SK-N-SH (cell line): ENCODE results near the gene AUTS2. TPM values are rescaled to one million over a fixed set of nuclear protein-coding genes. Genes with fewer than 3 reads are reported as not detected.

Experiments used
- CTCF ChIA-PET: fragments of 300-600, 350-600 bp; formaldehyde crosslinking; extraction: SDS; loops from one replicate; lab custom pipeline; 2021; lab: Yijun Ruan, JAX
- POLR2A ChIA-PET: fragments of 350-600 bp; sonication (Branson Sonifier 250); formaldehyde crosslinking; extraction: SDS; loops from one replicate; lab custom pipeline; 2020; ENCODE audit warnings: antibody characterized with exemption, inconsistent platforms; lab: Yijun Ruan, JAX
- DNase-seq: peaks from one replicate; pipeline ENCODE4 v3.0.0; 2012
- H2AFZ ChIP-seq: fragments of 200-600 bp; sonication (generic); 2 replicates; pipeline ENCODE4 v1.8.1; 2016; ENCODE audit warnings: antibody characterized with exemption, mild to moderate bottlenecking, low read depth
- H3F3A ChIP-seq: fragments of 200-600 bp; sonication (generic); replicated peaks from 2 replicates; pipeline ENCODE3; 2016; ENCODE audit warnings: antibody characterized with exemption, mild to moderate bottlenecking; ENCODE audit not compliant: insufficient read depth
- H3K27ac ChIP-seq, 2 experiments: fragments of 200-500 bp in 1 of 2; fragments of 200-600 bp in 1 of 2; sonication (Bioruptor generic) in 1 of 2; sonication (generic), shearing (Covaris generic) in 1 of 2; 2 replicates each; pipeline versions ENCODE4 v1.5.1 to v1.6.1; 2014 to 2016; ENCODE audit warnings: low read depth in 2 of 2, inconsistent platforms in 1 of 2, low read length in 1 of 2, mild to moderate bottlenecking in 1 of 2, mixed read lengths in 1 of 2
- H3K27me3 ChIP-seq: fragments of 200-600 bp; sonication (generic), shearing (Covaris generic); 2 replicates; pipeline ENCODE4 v1.6.1; 2016; ENCODE audit warnings: mixed run types; ENCODE audit not compliant: insufficient read depth
- H3K36me3 ChIP-seq, 2 experiments: fragments of 200-500 bp in 1 of 2; fragments of 200-600 bp in 1 of 2; sonication (Bioruptor generic) in 1 of 2; sonication (generic) in 1 of 2; replicated peaks in 1 of 2; 2 replicates each; pipeline versions ENCODE3 to v1.5.1; 2014 to 2016; ENCODE audit warnings: low read length in 1 of 2, mild to moderate bottlenecking in 1 of 2; ENCODE audit not compliant: insufficient read depth in 2 of 2, control insufficient read depth in 1 of 2
- H3K4me1 ChIP-seq, 2 experiments: fragments of 200-500 bp in 1 of 2; fragments of 200-600 bp in 1 of 2; sonication (Bioruptor generic) in 1 of 2; sonication (generic), shearing (Covaris generic) in 1 of 2; 2 replicates each; pipeline versions ENCODE4 v1.5.1 to v1.6.1; 2014 to 2016; ENCODE audit warnings: low read depth in 1 of 2, low read length in 1 of 2, mixed run types in 1 of 2; ENCODE audit not compliant: insufficient read depth in 2 of 2, control insufficient read depth in 1 of 2
- H3K4me2 ChIP-seq: fragments of 200-600 bp; sonication (generic), shearing (Covaris generic); 2 replicates; pipeline ENCODE4 v1.6.1; 2017; ENCODE audit warnings: mixed run types
- H3K4me3 ChIP-seq, 2 experiments: fragments of 200-500 bp in 1 of 2; fragments of 200-600 bp in 1 of 2; sonication (Bioruptor generic) in 1 of 2; sonication (generic), shearing (Covaris generic) in 1 of 2; 2 replicates each; pipeline versions ENCODE4 v1.5.1 to v1.8.1; 2014 to 2016; ENCODE audit warnings: low read depth in 2 of 2, inconsistent platforms in 1 of 2, low read length in 1 of 2, mild to moderate bottlenecking in 1 of 2, mixed read lengths in 1 of 2, moderate library complexity in 1 of 2
- H3K79me2 ChIP-seq: fragments of 200-600 bp; sonication (generic); 2 replicates; pipeline ENCODE4 v1.8.1; 2017; ENCODE audit warnings: mild to moderate bottlenecking; ENCODE audit not compliant: insufficient read depth
- H3K9ac ChIP-seq: fragments of 200-600 bp; sonication (generic); 2 replicates; pipeline ENCODE4 v1.6.1; 2017; ENCODE audit warnings: mixed run types
- H3K9me2 ChIP-seq: fragments of 200-600 bp; sonication (generic); 2 replicates; pipeline ENCODE4 v1.6.1; 2017; ENCODE audit warnings: mixed run types
- H3K9me3 ChIP-seq: fragments of 200-600 bp; sonication (generic); 2 replicates; pipeline ENCODE4 v1.6.1; 2017; ENCODE audit warnings: mixed run types, mild to moderate bottlenecking, moderate library complexity
- H4K20me1 ChIP-seq: fragments of 200-600 bp; sonication (generic); 2 replicates; pipeline ENCODE4 v1.6.1; 2017; ENCODE audit warnings: mild to moderate bottlenecking, mixed run types; ENCODE audit not compliant: insufficient read depth
- ELF1 ChIP-seq: IDR thresholded peaks from 2 replicates; pipeline ENCODE4 v1.4.0; 2012
- EP300 ChIP-seq, 2 experiments: IDR thresholded peaks; 2 replicates each; pipeline versions ENCODE4 v1.4.0 to v1.6.1; 2012; ENCODE audit warnings: borderline replicate concordance in 1 of 2, low read depth in 1 of 2, low read length in 1 of 2
- FOSL2 ChIP-seq: IDR thresholded peaks from 2 replicates; pipeline ENCODE4 v1.4.0; 2012; ENCODE audit warnings: low read depth, mild to moderate bottlenecking, moderate library complexity, borderline replicate concordance
- GABPA ChIP-seq: IDR thresholded peaks from 2 replicates; pipeline ENCODE4 v1.4.0; 2012; ENCODE audit warnings: low read depth, mild to moderate bottlenecking
- GATA2 ChIP-seq: sonication (generic); formaldehyde crosslinking; IDR thresholded peaks from 2 replicates; pipeline ENCODE4 v1.5.0; 2020; ENCODE audit warnings: mild to moderate bottlenecking, missing genetic modification reagents
- MXI1 ChIP-seq: IDR thresholded peaks from 2 replicates; pipeline ENCODE4 v1.6.1; 2012; ENCODE audit warnings: mild to moderate bottlenecking, low read depth, low read length, improper control_type of control experiment
- NFIC ChIP-seq: IDR thresholded peaks from 2 replicates; pipeline ENCODE4 v1.4.0; 2012; ENCODE audit warnings: borderline replicate concordance
- POLR2AphosphoS5 ChIP-seq: IDR thresholded peaks from 2 replicates; pipeline ENCODE4 v1.6.1; 2012; ENCODE audit warnings: low read depth, low read length
- RAD21 ChIP-seq: IDR thresholded peaks from 2 replicates; pipeline ENCODE4 v1.6.1; 2012; ENCODE audit warnings: mild to moderate bottlenecking, low read length
- RCOR1 ChIP-seq: fragments of 150-350 bp; IDR thresholded peaks from 2 replicates; pipeline ENCODE4 v1.6.1; 2017; ENCODE audit warnings: antibody characterized with exemption, low read length
- RXRA ChIP-seq: IDR thresholded peaks from 2 replicates; pipeline ENCODE4 v1.4.0; 2012; ENCODE audit warnings: low read depth, mild to moderate bottlenecking, borderline replicate concordance
- WGBS: methylation state at CpG from one replicate; pipeline ENCODE4 v1.1.6; 2017; ENCODE audit warnings: low lambda C conversion rate; 5-methylcytosine and 5-hydroxymethylcytosine counted together
- polyA plus RNA-seq, 3 experiments: library from polyadenylated mRNA; depleted of rRNA; stranded (reverse); fragments of >200 nt; gene quantifications; 2 replicates each; pipeline ENCODE4 v1.2.3, GENCODE V29; 2012
- TF ChIP-seq, protein P1 (sequence below): fragments of 150-350 bp; IDR thresholded peaks from 2 replicates; pipeline ENCODE4 v1.6.1; 2017; ENCODE audit warnings: antibody characterized with exemption, low read length, low read depth, borderline replicate concordance

The AUTS2 gene
- polyA plus RNA-seq, 1 of the 3 experiments (the other 2 are of a cell fraction) = 15.6 TPM

DNA sequence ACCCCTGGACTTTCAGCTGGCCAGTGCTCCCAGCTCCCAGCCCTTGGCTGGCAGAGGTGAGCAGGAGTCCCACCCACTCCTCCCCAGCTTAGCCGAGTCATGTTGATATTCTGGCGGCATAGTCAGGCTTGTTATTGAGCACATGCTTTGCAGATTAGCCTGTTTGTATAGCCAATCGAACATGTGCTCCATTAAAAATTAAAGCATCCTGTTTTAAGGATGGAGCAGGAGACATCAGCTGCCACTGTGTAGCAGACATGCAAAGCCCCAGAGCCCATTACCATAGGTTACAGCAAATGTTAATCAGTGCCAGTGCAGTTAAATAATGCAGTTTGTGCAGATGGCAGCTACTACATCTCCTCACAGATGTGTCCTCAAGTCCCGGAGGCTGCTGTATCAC lies 959.1 kb downstream of the AUTS2 start:
- H3K9ac ChIP-seq = no peak overlapping the region
- H3K36me3 ChIP-seq = no peaks in the 10 kb centered on the region
- no peaks in the 10 kb centered on the region for H3K9me3 ChIP-seq
- H3K27me3 ChIP-seq = no peaks in the 10 kb centered on the region
- no peak overlapping the region for H2AFZ ChIP-seq
- H3K4me3 ChIP-seq = no peak overlapping the region
- no peak overlapping the region for H3K4me2 ChIP-seq
- H4K20me1 ChIP-seq = no peaks in the 10 kb centered on the region
- no peaks in the 10 kb centered on the region for H3K79me2 ChIP-seq
- no peaks in the 10 kb centered on the region for H3F3A ChIP-seq
- WGBS = 53% methylated on average over 4 of the region's 4 CpGs
- POLR2A ChIA-PET = interaction anchor here (0.7 to 1.1 kb wide), 2 partner anchors 26 to 437 kb away, joined by 3 read pairs; no protein-coding TSS in a partner anchor
- CTCF ChIA-PET = interaction anchor here (0.7 to 2.1 kb wide), 5 partner anchors 12 to 515 kb away, joined by 3 to 14 read pairs (median 4); no protein-coding TSS in a partner anchor
- peak; percentile 67; the same call in 1 of the 2 replicates for TF ChIP-seq MXI1
- TF ChIP-seq RCOR1 = 0 out of 2 replicates have a peak, but pooled peaks have one; percentile 21
- TF ChIP-seq FOSL2 = no peak
- no peak for TF ChIP-seq POLR2AphosphoS5
- TF ChIP-seq EP300 (IDR thresholded peaks at IDR 0.05; ENCODE audit: borderline replicate concordance in 1 of 2, low read depth in 1 of 2, low read length in 1 of 2) = peak in 1 of 2 experiments; percentile 42; a peak in 1 of 4 replicates
- TF ChIP-seq GATA2 (CRISPR knock-in tag) = 0 out of 2 replicates have a peak, but pooled peaks have one; percentile 6
- no peak for TF ChIP-seq ELF1
- TF ChIP-seq RAD21 = 0 out of 2 replicates have a peak, but pooled peaks have one; percentile 4
- TF ChIP-seq, all 33 proteins: peak for 5
- H3K27ac ChIP-seq = peak overlapping the region in 1 of 2 experiments; percentile 69; a peak in 2 of 4 replicates
- peaks cover 0 to 20% of the 10 kb centered on the region in 2 experiments; a peak in 1 of 4 replicates for H3K4me1 ChIP-seq
- no peaks in the 10 kb centered on the region for H3K9me2 ChIP-seq
- peak; percentile 59 for DNase-seq

DNA sequence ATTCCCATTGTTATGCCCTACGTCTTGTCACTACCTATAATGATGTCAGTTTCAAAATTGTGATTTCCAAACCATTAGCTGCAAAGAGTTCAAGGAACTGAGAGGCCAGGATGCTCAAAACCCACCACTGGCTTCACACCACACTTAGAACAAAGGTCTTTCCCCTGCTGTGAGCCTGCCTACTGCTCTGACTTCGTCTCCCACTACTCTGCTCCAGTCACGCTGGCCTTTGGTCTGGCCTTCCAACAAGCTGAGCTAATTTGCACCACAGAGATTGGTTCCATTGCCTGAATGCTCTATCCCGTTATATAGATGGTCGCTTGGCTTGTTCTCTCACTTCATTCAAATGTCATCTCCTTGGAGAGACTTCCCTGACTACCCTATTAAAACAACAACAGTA lies 961.5 kb downstream of the AUTS2 start:
- no peak for DNase-seq
- CTCF ChIA-PET = no interaction called here
- Histone ChIP-seq H3K4me1 (peaks cover 0 to 17% of the 10 kb centered on the region in 2 experiments; a peak in 1 of 4 replicates), H3K79me2 (no peaks in the 10 kb centered on the region), H3K4me2 (no peak overlapping the region), H3K9me3 (no peaks in the 10 kb centered on the region), H3K9me2 (no peaks in the 10 kb centered on the region), H3K27me3 (no peaks in the 10 kb centered on the region), H3K36me3 (no peaks in the 10 kb centered on the region), H4K20me1 (no peaks in the 10 kb centered on the region), H3F3A (no peaks in the 10 kb centered on the region), H3K27ac (no peak overlapping the region), H3K9ac (no peak overlapping the region), H3K4me3 (no peak overlapping the region), H2AFZ (no peak overlapping the region)
- TF ChIP-seq RXRA = no peak
- TF ChIP-seq NFIC = no peak
- TF ChIP-seq, protein P1, sequence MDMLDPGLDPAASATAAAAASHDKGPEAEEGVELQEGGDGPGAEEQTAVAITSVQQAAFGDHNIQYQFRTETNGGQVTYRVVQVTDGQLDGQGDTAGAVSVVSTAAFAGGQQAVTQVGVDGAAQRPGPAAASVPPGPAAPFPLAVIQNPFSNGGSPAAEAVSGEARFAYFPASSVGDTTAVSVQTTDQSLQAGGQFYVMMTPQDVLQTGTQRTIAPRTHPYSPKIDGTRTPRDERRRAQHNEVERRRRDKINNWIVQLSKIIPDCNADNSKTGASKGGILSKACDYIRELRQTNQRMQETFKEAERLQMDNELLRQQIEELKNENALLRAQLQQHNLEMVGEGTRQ = no peak
- no peak for TF ChIP-seq GABPA
- 83% methylated on average over 5 of the region's 5 CpGs for WGBS
- POLR2A ChIA-PET = interaction anchor here (0.6 kb wide), 1 partner anchor 114 kb away, joined by 3 read pairs; no protein-coding TSS in a partner anchor
